ENCODE measurements around the gene LCE4A.

The LCE4A gene

GRCh38 chr1:152697701-152698600, 10.0 kb upstream of the LCE4A start, which contains the start of gene LCE2A:
Gene LCE2A (plus strand): TSS chr1:152698345. CDS start chr1:152698902, 557 bp downstream.
- Histone ChIP-seq H3K9me3 (ENCODE audit: control insufficient read depth in 2 of 2, low read length in 2 of 2) (peaks cover 0 to 2% of the 10 kb centered on the region in 2 donors), H3K9ac (ENCODE audit: low read length in 2 of 2) (no peak within 1 kb of the TSS), H3K4me1 (ENCODE audit: control insufficient read depth, insufficient read depth, low read length) (no peaks in the 10 kb centered on the region), H3K27ac (ENCODE audit: low read length) (no peak within 1 kb of the TSS), H3K36me3 (ENCODE audit: control insufficient read depth in 2 of 2, insufficient read depth in 2 of 2, low read length in 2 of 2) (no peaks in the 10 kb centered on the region), H3K27me3 (ENCODE audit: control insufficient read depth in 1 of 2, insufficient read depth in 2 of 2, low read length in 2 of 2) (no peaks in the 10 kb centered on the region), H3K4me3 (ENCODE audit: low read length in 2 of 2) (no peak within 1 kb of the TSS)

DNA sequence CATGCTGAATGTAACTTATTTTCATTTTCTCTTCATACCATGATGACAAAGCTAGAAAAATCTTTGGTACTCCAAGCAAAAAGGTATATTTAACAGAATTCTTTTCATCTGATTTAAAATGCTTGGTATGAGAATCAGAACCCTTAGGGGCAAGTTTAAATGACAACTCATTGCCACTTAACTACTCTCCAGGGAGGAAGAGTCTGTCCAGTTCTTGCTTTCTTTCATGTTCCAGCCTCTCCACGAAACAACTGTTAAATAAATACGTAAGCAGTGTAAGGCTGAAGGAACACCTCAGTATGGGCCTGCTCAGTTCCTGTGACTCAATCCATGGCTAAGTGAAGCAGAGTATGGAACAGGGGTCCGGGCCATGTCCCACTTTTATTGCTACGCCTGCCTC, 8.2 kb upstream of the LCE4A start:
- no peak overlapping the region for H3K9ac ChIP-seq (ENCODE audit: low read length in 2 of 2)
- peaks cover 0 to 5% of the 10 kb centered on the region in 2 donors for H3K9me3 ChIP-seq (ENCODE audit: control insufficient read depth in 2 of 2, low read length in 2 of 2)
- H3K36me3 ChIP-seq (ENCODE audit: control insufficient read depth in 2 of 2, insufficient read depth in 2 of 2, low read length in 2 of 2), result no peaks in the 10 kb centered on the region
- no peaks in the 10 kb centered on the region for H3K27me3 ChIP-seq (ENCODE audit: control insufficient read depth in 1 of 2, insufficient read depth in 2 of 2, low read length in 2 of 2)
- no peaks in the 10 kb centered on the region for H3K4me1 ChIP-seq (ENCODE audit: control insufficient read depth, insufficient read depth, low read length)
- H3K27ac ChIP-seq (ENCODE audit: low read length), result no peak overlapping the region
- no peak overlapping the region for H3K4me3 ChIP-seq (ENCODE audit: low read length in 2 of 2)

GRCh38 chr1:152718238-152718637, 10.3 kb downstream of the LCE4A start:
- Histone ChIP-seq H3K27ac (ENCODE audit: low read length) (no peak overlapping the region), H3K4me3 (ENCODE audit: low read length in 2 of 2) (no peak overlapping the region), H3K9ac (ENCODE audit: low read length in 2 of 2) (no peak overlapping the region), H3K4me1 (ENCODE audit: control insufficient read depth, insufficient read depth, low read length) (no peaks in the 10 kb centered on the region), H3K27me3 (ENCODE audit: control insufficient read depth in 1 of 2, insufficient read depth in 2 of 2, low read length in 2 of 2) (no peaks in the 10 kb centered on the region), H3K36me3 (ENCODE audit: control insufficient read depth in 2 of 2, insufficient read depth in 2 of 2, low read length in 2 of 2) (no peaks in the 10 kb centered on the region), H3K9me3 (ENCODE audit: control insufficient read depth in 2 of 2, low read length in 2 of 2) (peaks cover 0 to 5% of the 10 kb centered on the region in 2 donors)

DNA sequence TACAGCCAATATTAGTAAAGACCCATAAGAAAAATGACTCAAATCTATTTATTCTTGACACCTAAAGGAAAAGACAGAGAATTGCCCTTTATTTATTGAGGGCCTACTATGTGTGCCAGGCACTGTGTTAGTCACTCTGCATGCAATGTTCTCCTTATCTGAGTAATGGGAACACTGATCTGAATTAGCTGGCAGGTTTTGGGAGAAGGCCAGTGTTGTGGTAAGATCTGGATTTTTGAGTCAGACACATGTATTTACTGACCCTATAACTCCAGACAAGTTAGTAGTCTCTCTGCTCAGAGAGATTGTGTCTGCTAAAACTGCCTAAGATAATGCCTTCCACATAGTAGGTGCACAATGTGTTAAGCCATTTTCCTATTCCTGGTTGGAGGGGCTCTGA, 17.3 kb downstream of the LCE4A start:
- Histone ChIP-seq H3K27ac (ENCODE audit: low read length) (no peak overlapping the region), H3K9ac (ENCODE audit: low read length in 2 of 2) (no peak overlapping the region), H3K36me3 (ENCODE audit: control insufficient read depth in 2 of 2, insufficient read depth in 2 of 2, low read length in 2 of 2) (no peaks in the 10 kb centered on the region), H3K9me3 (ENCODE audit: control insufficient read depth in 2 of 2, low read length in 2 of 2) (no peaks in the 10 kb centered on the region), H3K4me3 (ENCODE audit: low read length in 2 of 2) (no peak overlapping the region), H3K4me1 (ENCODE audit: control insufficient read depth, insufficient read depth, low read length) (peaks cover 4% of the 10 kb centered on the region), H3K27me3 (ENCODE audit: control insufficient read depth in 1 of 2, insufficient read depth in 2 of 2, low read length in 2 of 2) (peaks cover 0 to 2% of the 10 kb centered on the region in 2 donors)

- Histone ChIP-seq H3K4me1 (ENCODE audit: control insufficient read depth, insufficient read depth, low read length) (peaks cover 4% of the 10 kb centered on the region), H3K27me3 (ENCODE audit: control insufficient read depth in 1 of 2, insufficient read depth in 2 of 2, low read length in 2 of 2) (peaks cover 0 to 2% of the 10 kb centered on the region in 2 donors), H3K27ac (ENCODE audit: low read length) (no peak overlapping the region), H3K9me3 (ENCODE audit: control insufficient read depth in 2 of 2, low read length in 2 of 2) (no peaks in the 10 kb centered on the region), H3K4me3 (ENCODE audit: low read length in 2 of 2) (no peak overlapping the region), H3K9ac (ENCODE audit: low read length in 2 of 2) (no peak overlapping the region), H3K36me3 (ENCODE audit: control insufficient read depth in 2 of 2, insufficient read depth in 2 of 2, low read length in 2 of 2) (no peaks in the 10 kb centered on the region)
These were observed 21.0 kb downstream of the LCE4A start for GRCh38 chr1:152728986-152729385.

- Histone ChIP-seq H3K27ac (ENCODE audit: low read length) (no peak overlapping the region), H3K9me3 (ENCODE audit: control insufficient read depth in 2 of 2, low read length in 2 of 2) (no peaks in the 10 kb centered on the region), H3K9ac (ENCODE audit: low read length in 2 of 2) (no peak overlapping the region), H3K4me3 (ENCODE audit: low read length in 2 of 2) (no peak overlapping the region), H3K27me3 (ENCODE audit: control insufficient read depth in 1 of 2, insufficient read depth in 2 of 2, low read length in 2 of 2) (no peaks in the 10 kb centered on the region), H3K4me1 (ENCODE audit: control insufficient read depth, insufficient read depth, low read length) (no peaks in the 10 kb centered on the region), H3K36me3 (ENCODE audit: control insufficient read depth in 2 of 2, insufficient read depth in 2 of 2, low read length in 2 of 2) (no peaks in the 10 kb centered on the region)
These were observed 27.7 kb downstream of the LCE4A start for GRCh38 chr1:152735648-152736047.

DNA sequence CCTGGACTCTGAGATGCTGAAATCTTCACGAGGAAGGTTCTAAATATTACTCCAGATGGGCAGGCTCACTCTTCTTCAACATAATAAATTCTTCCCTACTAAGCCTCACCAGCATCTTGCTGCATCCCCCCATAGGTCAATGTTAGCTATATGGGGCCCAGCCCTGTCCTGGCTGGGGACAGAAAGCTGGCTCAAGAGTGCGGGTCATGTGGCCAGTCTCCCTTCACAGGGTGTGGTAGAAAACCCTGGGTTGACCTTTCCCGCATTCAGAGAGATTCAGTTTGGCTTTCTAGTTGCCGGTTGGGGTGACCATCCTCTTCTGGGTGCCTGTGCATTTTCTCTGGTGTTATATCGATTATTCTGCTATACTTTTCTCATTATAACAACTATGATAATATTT, 30.0 kb downstream of the LCE4A start:
- no peak overlapping the region for H3K27ac ChIP-seq (ENCODE audit: low read length)
- no peak overlapping the region for H3K4me3 ChIP-seq (ENCODE audit: low read length in 2 of 2)
- no peak overlapping the region for H3K9ac ChIP-seq (ENCODE audit: low read length in 2 of 2)
- H3K9me3 ChIP-seq (ENCODE audit: control insufficient read depth in 2 of 2, low read length in 2 of 2), result no peaks in the 10 kb centered on the region
- H3K36me3 ChIP-seq (ENCODE audit: control insufficient read depth in 2 of 2, insufficient read depth in 2 of 2, low read length in 2 of 2), result no peaks in the 10 kb centered on the region
- H3K27me3 ChIP-seq (ENCODE audit: control insufficient read depth in 1 of 2, insufficient read depth in 2 of 2, low read length in 2 of 2), result no peaks in the 10 kb centered on the region
- no peaks in the 10 kb centered on the region for H3K4me1 ChIP-seq (ENCODE audit: control insufficient read depth, insufficient read depth, low read length)

DNA sequence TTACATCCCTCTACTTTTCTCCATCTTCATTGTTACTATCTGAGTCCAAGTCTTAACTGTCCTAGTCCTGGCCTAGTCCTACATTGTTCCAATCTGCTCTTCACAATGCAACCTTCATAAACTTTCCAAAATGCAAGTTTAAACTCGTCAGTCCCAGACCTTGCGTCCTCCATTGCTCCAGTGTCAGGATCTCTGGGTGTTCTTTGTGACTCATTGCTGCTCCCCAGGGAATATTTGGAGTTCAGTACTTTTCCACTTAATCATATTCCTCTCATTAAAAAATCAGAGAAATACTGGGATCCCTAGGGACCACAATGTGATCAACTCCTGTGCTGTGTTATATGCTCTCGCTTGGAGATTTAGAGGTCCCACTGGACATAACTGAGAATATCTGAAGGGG, 31.9 kb downstream of the LCE4A start:
- Histone ChIP-seq H3K9ac (ENCODE audit: low read length in 2 of 2) (no peak overlapping the region), H3K4me3 (ENCODE audit: low read length in 2 of 2) (no peak overlapping the region), H3K27ac (ENCODE audit: low read length) (no peak overlapping the region), H3K9me3 (ENCODE audit: control insufficient read depth in 2 of 2, low read length in 2 of 2) (no peaks in the 10 kb centered on the region), H3K4me1 (ENCODE audit: control insufficient read depth, insufficient read depth, low read length) (no peaks in the 10 kb centered on the region), H3K27me3 (ENCODE audit: control insufficient read depth in 1 of 2, insufficient read depth in 2 of 2, low read length in 2 of 2) (no peaks in the 10 kb centered on the region), H3K36me3 (ENCODE audit: control insufficient read depth in 2 of 2, insufficient read depth in 2 of 2, low read length in 2 of 2) (no peaks in the 10 kb centered on the region)

- no peak overlapping the region for H3K9ac ChIP-seq (ENCODE audit: low read length in 2 of 2)
- no peak overlapping the region for H3K4me3 ChIP-seq (ENCODE audit: low read length in 2 of 2)
- no peaks in the 10 kb centered on the region for H3K27me3 ChIP-seq (ENCODE audit: control insufficient read depth in 1 of 2, insufficient read depth in 2 of 2, low read length in 2 of 2)
- no peak overlapping the region for H3K27ac ChIP-seq (ENCODE audit: low read length)
- H3K9me3 ChIP-seq (ENCODE audit: control insufficient read depth in 2 of 2, low read length in 2 of 2), result no peaks in the 10 kb centered on the region
- H3K4me1 ChIP-seq (ENCODE audit: control insufficient read depth, insufficient read depth, low read length), result no peaks in the 10 kb centered on the region
- no peaks in the 10 kb centered on the region for H3K36me3 ChIP-seq (ENCODE audit: control insufficient read depth in 2 of 2, insufficient read depth in 2 of 2, low read length in 2 of 2)
These were observed 33.7 kb downstream of the LCE4A start for GRCh38 chr1:152741656-152742055.

GRCh38 chr1:152743371-152744145, 35.6 kb downstream of the LCE4A start:
- Histone ChIP-seq H3K4me3 (ENCODE audit: low read length in 2 of 2) (no peak overlapping the region), H3K36me3 (ENCODE audit: control insufficient read depth in 2 of 2, insufficient read depth in 2 of 2, low read length in 2 of 2) (no peaks in the 10 kb centered on the region), H3K4me1 (ENCODE audit: control insufficient read depth, insufficient read depth, low read length) (no peaks in the 10 kb centered on the region), H3K9ac (ENCODE audit: low read length in 2 of 2) (no peak overlapping the region), H3K9me3 (ENCODE audit: control insufficient read depth in 2 of 2, low read length in 2 of 2) (no peaks in the 10 kb centered on the region), H3K27ac (ENCODE audit: low read length) (no peak overlapping the region), H3K27me3 (ENCODE audit: control insufficient read depth in 1 of 2, insufficient read depth in 2 of 2, low read length in 2 of 2) (no peaks in the 10 kb centered on the region)
